T-helper 2 cell treated with Interferon-gamma antibody and Interleukin-4, amounts not matched to agents 5 μg/mL and 100 μg/mL, for 36 hours (primary cell): Measurements from ENCODE around the gene MTX3.

ENCODE experiments used
- DNase-seq: peaks from one replicate; pipeline ENCODE4 v3.0.0; 2021; ENCODE audit warnings: low spot score
- H3K27ac Mint-ChIP-seq: one replicate; pipeline ENCODE4 v1.8.0; 2021; ENCODE audit warnings: mild to moderate bottlenecking, mixed read lengths
- H3K27me3 Mint-ChIP-seq: one replicate; pipeline ENCODE4 v1.8.0; 2021; ENCODE audit warnings: low read depth, mixed read lengths
- H3K36me3 Mint-ChIP-seq: one replicate; pipeline ENCODE4 v1.8.0; 2021; ENCODE audit warnings: low read depth, mixed read lengths
- H3K4me1 Mint-ChIP-seq: one replicate; pipeline ENCODE4 v1.8.0; 2021; ENCODE audit warnings: low read depth, mixed read lengths
- H3K4me3 Mint-ChIP-seq: one replicate; pipeline ENCODE4 v1.8.0; 2022; ENCODE audit warnings: mild to moderate bottlenecking, moderate library complexity, mixed read lengths
- H3K9me3 Mint-ChIP-seq: one replicate; pipeline ENCODE4 v1.8.0; 2021; ENCODE audit warnings: mixed read lengths

The MTX3 gene

GRCh38 chr5:80002677-80003076 lies 11.6 kb upstream of the MTX3 start:
- Mint-ChIP-seq H3K36me3 (no peaks in the 10 kb centered on the region), H3K27ac (no peak overlapping the region), H3K4me3 (no peak overlapping the region), H3K4me1 (no peaks in the 10 kb centered on the region), H3K27me3 (no peaks in the 10 kb centered on the region), H3K9me3 (no peaks in the 10 kb centered on the region)
- no peak for DNase-seq

- no peaks in the 10 kb centered on the region for H3K27me3 Mint-ChIP-seq
- no peaks in the 10 kb centered on the region for H3K36me3 Mint-ChIP-seq
- no peak for DNase-seq
- H3K27ac Mint-ChIP-seq, result no peak overlapping the region
- H3K4me1 Mint-ChIP-seq, result no peaks in the 10 kb centered on the region
- no peaks in the 10 kb centered on the region for H3K9me3 Mint-ChIP-seq
- H3K4me3 Mint-ChIP-seq, result no peak overlapping the region
These were observed 8.7 kb upstream of the MTX3 start for GRCh38 chr5:79999722-80000121.

GRCh38 chr5:79992891-79993657 lies 2.0 kb upstream of the MTX3 start:
- peaks cover 28% of the 10 kb centered on the region for H3K4me1 Mint-ChIP-seq

GRCh38 chr5:79990205-79990597 lies 861 bp downstream of the MTX3 start:
- H3K4me1 Mint-ChIP-seq, result peaks cover 43% of the 10 kb centered on the region
- peaks cover 42% of the 10 kb centered on the region for H3K36me3 Mint-ChIP-seq
- DNase-seq, result peak; percentile 26
- peak overlapping the region; percentile 98 for H3K27ac Mint-ChIP-seq
- H3K9me3 Mint-ChIP-seq, result peaks cover 5% of the 10 kb centered on the region
- H3K27me3 Mint-ChIP-seq, result no peaks in the 10 kb centered on the region
- peak overlapping the region; percentile 94 for H3K4me3 Mint-ChIP-seq

More at GRCh38 chr5:79992891-79993657, 2.0 kb upstream of the MTX3 start:
- peaks cover 5% of the 10 kb centered on the region for H3K9me3 Mint-ChIP-seq
- no peak overlapping the region for H3K4me3 Mint-ChIP-seq
- H3K27me3 Mint-ChIP-seq, result no peaks in the 10 kb centered on the region
- H3K36me3 Mint-ChIP-seq, result peaks cover 17% of the 10 kb centered on the region
- no peak for DNase-seq
- no peak overlapping the region for H3K27ac Mint-ChIP-seq

GRCh38 chr5:79986260-79986659 lies 4.8 kb downstream of the MTX3 start:
- Mint-ChIP-seq H3K27me3 (no peaks in the 10 kb centered on the region), H3K27ac (peak overlapping the region; percentile 14), H3K9me3 (no peaks in the 10 kb centered on the region), H3K36me3 (peaks cover 71% of the 10 kb centered on the region), H3K4me3 (peak overlapping the region; percentile 11), H3K4me1 (peaks cover 63% of the 10 kb centered on the region)
- no peak for DNase-seq

- Mint-ChIP-seq H3K4me1 (peaks cover 67% of the 10 kb centered on the region), H3K27me3 (no peaks in the 10 kb centered on the region), H3K36me3 (peaks cover 79% of the 10 kb centered on the region), H3K4me3 (no peak overlapping the region), H3K27ac (peak overlapping the region; percentile 63), H3K9me3 (no peaks in the 10 kb centered on the region)
- DNase-seq, result no peak
These were observed 5.8 kb downstream of the MTX3 start for GRCh38 chr5:79985288-79985687.

- H3K36me3 Mint-ChIP-seq, result peaks cover 79% of the 10 kb centered on the region
- peak overlapping the region; percentile 19 for H3K4me3 Mint-ChIP-seq
- H3K27ac Mint-ChIP-seq, result no peak overlapping the region
These were observed 6.7 kb downstream of the MTX3 start for GRCh38 chr5:79984363-79984762.

GRCh38 chr5:79983618-79984017 lies 7.4 kb downstream of the MTX3 start:
- peak; percentile 18 for DNase-seq
- H3K27me3 Mint-ChIP-seq, result no peaks in the 10 kb centered on the region
- H3K27ac Mint-ChIP-seq, result no peak overlapping the region
- peaks cover 57% of the 10 kb centered on the region for H3K4me1 Mint-ChIP-seq
- H3K4me3 Mint-ChIP-seq, result no peak overlapping the region
- H3K36me3 Mint-ChIP-seq, result peaks cover 82% of the 10 kb centered on the region
- H3K9me3 Mint-ChIP-seq, result no peaks in the 10 kb centered on the region

More at GRCh38 chr5:79984363-79984762, 6.7 kb downstream of the MTX3 start:
- Mint-ChIP-seq H3K9me3 (no peaks in the 10 kb centered on the region), H3K27me3 (no peaks in the 10 kb centered on the region), H3K4me1 (peaks cover 63% of the 10 kb centered on the region)
- DNase-seq, result no peak

GRCh38 chr5:79982136-79982535 lies 8.9 kb downstream of the MTX3 start:
- no peaks in the 10 kb centered on the region for H3K27me3 Mint-ChIP-seq
- peaks cover 52% of the 10 kb centered on the region for H3K4me1 Mint-ChIP-seq
- H3K36me3 Mint-ChIP-seq, result peaks cover 81% of the 10 kb centered on the region
- DNase-seq, result no peak
- peak overlapping the region; percentile 4 for H3K4me3 Mint-ChIP-seq
- H3K9me3 Mint-ChIP-seq, result no peaks in the 10 kb centered on the region
- peak overlapping the region; percentile 74 for H3K27ac Mint-ChIP-seq

GRCh38 chr5:79976759-79977515 lies 14.1 kb downstream of the MTX3 start:
- peaks cover 53% of the 10 kb centered on the region for H3K36me3 Mint-ChIP-seq
- no peaks in the 10 kb centered on the region for H3K27me3 Mint-ChIP-seq
- peaks cover 16% of the 10 kb centered on the region for H3K4me1 Mint-ChIP-seq
- DNase-seq, result no peak
- H3K4me3 Mint-ChIP-seq, result no peak overlapping the region
- no peak overlapping the region for H3K27ac Mint-ChIP-seq
- H3K9me3 Mint-ChIP-seq, result no peaks in the 10 kb centered on the region

- H3K4me1 Mint-ChIP-seq, result peaks cover 6% of the 10 kb centered on the region
- no peaks in the 10 kb centered on the region for H3K9me3 Mint-ChIP-seq
- H3K4me3 Mint-ChIP-seq, result no peak overlapping the region
- peaks cover 40% of the 10 kb centered on the region for H3K36me3 Mint-ChIP-seq
- H3K27me3 Mint-ChIP-seq, result no peaks in the 10 kb centered on the region
- no peak for DNase-seq
- H3K27ac Mint-ChIP-seq, result no peak overlapping the region
These were observed 15.6 kb downstream of the MTX3 start for GRCh38 chr5:79975422-79975821.

GRCh38 chr5:79974886-79975285 lies 16.2 kb downstream of the MTX3 start:
- peaks cover 3% of the 10 kb centered on the region for H3K4me1 Mint-ChIP-seq
- no peak for DNase-seq
- H3K27me3 Mint-ChIP-seq, result no peaks in the 10 kb centered on the region
- H3K9me3 Mint-ChIP-seq, result no peaks in the 10 kb centered on the region
- no peak overlapping the region for H3K4me3 Mint-ChIP-seq
- no peak overlapping the region for H3K27ac Mint-ChIP-seq
- H3K36me3 Mint-ChIP-seq, result peaks cover 36% of the 10 kb centered on the region

- Mint-ChIP-seq H3K27me3 (no peaks in the 10 kb centered on the region), H3K27ac (no peak overlapping the region), H3K36me3 (peaks cover 31% of the 10 kb centered on the region), H3K4me3 (no peak overlapping the region), H3K9me3 (no peaks in the 10 kb centered on the region), H3K4me1 (peaks cover 3% of the 10 kb centered on the region)
- no peak for DNase-seq
These were observed 17.1 kb downstream of the MTX3 start for GRCh38 chr5:79973996-79974395.

- Mint-ChIP-seq H3K27ac (no peak overlapping the region), H3K4me1 (peaks cover 3% of the 10 kb centered on the region), H3K4me3 (no peak overlapping the region), H3K27me3 (no peaks in the 10 kb centered on the region), H3K9me3 (no peaks in the 10 kb centered on the region), H3K36me3 (peaks cover 26% of the 10 kb centered on the region)
- DNase-seq, result no peak
These were observed 17.6 kb downstream of the MTX3 start for GRCh38 chr5:79973511-79973910.
